IPS-18a (cell line): ENCODE measurements around the gene TMED9.
"Not testable (repeated sequence)": the region's sequence is repeated elsewhere in the genome, so short reads cannot be mapped to it uniquely, and the experiment has no call there.

ENCODE experiments used
- H3K27ac ChIP-seq: one replicate; pipeline ENCODE4 v1.5.1; 2013; ENCODE audit warnings: low read length
- H3K27me3 ChIP-seq: one replicate; pipeline ENCODE4 v1.6.1; 2013; ENCODE audit warnings: mild to moderate bottlenecking, low read length; ENCODE audit not compliant: control insufficient read depth, insufficient read depth
- H3K36me3 ChIP-seq: one replicate; pipeline ENCODE4 v1.6.1; 2013; ENCODE audit warnings: low read depth, low read length; ENCODE audit not compliant: control insufficient read depth
- H3K4me1 ChIP-seq: one replicate; pipeline ENCODE4 v1.6.1; 2013; ENCODE audit warnings: low read depth, low read length; ENCODE audit not compliant: control insufficient read depth
- H3K4me3 ChIP-seq: one replicate; pipeline ENCODE4 v1.5.1; 2013; ENCODE audit warnings: low read length
- H3K9ac ChIP-seq: one replicate; pipeline ENCODE4 v1.6.1; 2013; ENCODE audit warnings: mild to moderate bottlenecking, low read length, moderate library complexity
- H3K9me3 ChIP-seq: one replicate; pipeline ENCODE4 v1.6.1; 2013; ENCODE audit warnings: low read depth, low read length; ENCODE audit not compliant: control insufficient read depth

TMED9 gene

GRCh38 chr5:177555228-177555627 lies 36.8 kb upstream of the TMED9 start:
- H3K27me3 ChIP-seq, result no peaks in the 10 kb centered on the region
- H3K27ac ChIP-seq, result no peak overlapping the region
- peaks cover 4% of the 10 kb centered on the region for H3K36me3 ChIP-seq
- H3K9me3 ChIP-seq, result no peaks in the 10 kb centered on the region
- no peak overlapping the region for H3K4me3 ChIP-seq
- H3K9ac ChIP-seq, result peak overlapping the region; percentile 36
- H3K4me1 ChIP-seq, result peaks cover 6% of the 10 kb centered on the region

- Histone ChIP-seq H3K9me3 (no peaks in the 10 kb centered on the region), H3K27me3 (no peaks in the 10 kb centered on the region), H3K4me1 (peaks cover 6% of the 10 kb centered on the region), H3K4me3 (no peak overlapping the region), H3K9ac (no peak overlapping the region), H3K27ac (no peak overlapping the region), H3K36me3 (peaks cover 4% of the 10 kb centered on the region)
Measured at GRCh38 chr5:177555665-177556064, 36.3 kb upstream of the TMED9 start.

GRCh38 chr5:177557041-177557647 lies 34.9 kb upstream of the TMED9 start:
- no peak overlapping the region for H3K9ac ChIP-seq

GRCh38 chr5:177557796-177558195 lies 34.2 kb upstream of the TMED9 start:
- Histone ChIP-seq H3K9ac (no peak overlapping the region), H3K4me1 (peaks cover 5% of the 10 kb centered on the region), H3K9me3 (no peaks in the 10 kb centered on the region), H3K36me3 (no peaks in the 10 kb centered on the region), H3K27ac (no peak overlapping the region), H3K4me3 (no peak overlapping the region), H3K27me3 (no peaks in the 10 kb centered on the region)

More at GRCh38 chr5:177557041-177557647, 34.9 kb upstream of the TMED9 start:
- Histone ChIP-seq H3K4me3 (no peak overlapping the region), H3K4me1 (peaks cover 6% of the 10 kb centered on the region), H3K36me3 (peaks cover 4% of the 10 kb centered on the region), H3K27me3 (no peaks in the 10 kb centered on the region), H3K9me3 (no peaks in the 10 kb centered on the region), H3K27ac (no peak overlapping the region)

- H3K9me3 ChIP-seq, H3K4me3 ChIP-seq, H3K27ac ChIP-seq, H3K4me1 ChIP-seq, H3K27me3 ChIP-seq, H3K36me3 ChIP-seq, H3K9ac ChIP-seq: not testable (repeated sequence)
Measured at GRCh38 chr5:177559446-177559941, 32.5 kb upstream of the TMED9 start.

GRCh38 chr5:177565046-177565445 lies 27.0 kb upstream of the TMED9 start:
- no peaks in the 10 kb centered on the region for H3K27me3 ChIP-seq
- H3K9me3 ChIP-seq, result no peaks in the 10 kb centered on the region
- no peak overlapping the region for H3K27ac ChIP-seq
- no peak overlapping the region for H3K9ac ChIP-seq
- no peaks in the 10 kb centered on the region for H3K36me3 ChIP-seq
- H3K4me1 ChIP-seq, result no peaks in the 10 kb centered on the region
- no peak overlapping the region for H3K4me3 ChIP-seq

- no peaks in the 10 kb centered on the region for H3K36me3 ChIP-seq
- no peak overlapping the region for H3K4me3 ChIP-seq
- no peaks in the 10 kb centered on the region for H3K4me1 ChIP-seq
- H3K27ac ChIP-seq, result no peak overlapping the region
- H3K9ac ChIP-seq, result no peak overlapping the region
- no peaks in the 10 kb centered on the region for H3K9me3 ChIP-seq
- no peaks in the 10 kb centered on the region for H3K27me3 ChIP-seq
Measured at GRCh38 chr5:177568326-177568725, 23.7 kb upstream of the TMED9 start.

GRCh38 chr5:177569894-177570293 lies 22.1 kb upstream of the TMED9 start:
- H3K27ac ChIP-seq, result no peak overlapping the region
- H3K9ac ChIP-seq, result no peak overlapping the region
- H3K4me1 ChIP-seq, result no peaks in the 10 kb centered on the region
- no peak overlapping the region for H3K4me3 ChIP-seq
- H3K9me3 ChIP-seq, result no peaks in the 10 kb centered on the region
- no peaks in the 10 kb centered on the region for H3K27me3 ChIP-seq
- no peaks in the 10 kb centered on the region for H3K36me3 ChIP-seq

- H3K4me3 ChIP-seq, result no peak overlapping the region
- no peaks in the 10 kb centered on the region for H3K9me3 ChIP-seq
- no peaks in the 10 kb centered on the region for H3K4me1 ChIP-seq
- H3K36me3 ChIP-seq, result no peaks in the 10 kb centered on the region
- no peaks in the 10 kb centered on the region for H3K27me3 ChIP-seq
- H3K27ac ChIP-seq, result no peak overlapping the region
- no peak overlapping the region for H3K9ac ChIP-seq
Measured at GRCh38 chr5:177575488-177575887, 16.5 kb upstream of the TMED9 start.

GRCh38 chr5:177576169-177576568 lies 15.8 kb upstream of the TMED9 start:
- Histone ChIP-seq H3K27ac (no peak overlapping the region), H3K4me1 (no peaks in the 10 kb centered on the region), H3K9me3 (no peaks in the 10 kb centered on the region), H3K27me3 (no peaks in the 10 kb centered on the region), H3K9ac (no peak overlapping the region), H3K4me3 (no peak overlapping the region), H3K36me3 (no peaks in the 10 kb centered on the region)

- no peaks in the 10 kb centered on the region for H3K9me3 ChIP-seq
- no peak overlapping the region for H3K27ac ChIP-seq
- H3K36me3 ChIP-seq, result no peaks in the 10 kb centered on the region
- no peaks in the 10 kb centered on the region for H3K4me1 ChIP-seq
- H3K4me3 ChIP-seq, result no peak overlapping the region
- no peak overlapping the region for H3K9ac ChIP-seq
- no peaks in the 10 kb centered on the region for H3K27me3 ChIP-seq
Measured at GRCh38 chr5:177578316-177578715, 13.7 kb upstream of the TMED9 start.

GRCh38 chr5:177588413-177588909 lies 3.5 kb upstream of the TMED9 start:
- no peak overlapping the region for H3K4me3 ChIP-seq
- no peak overlapping the region for H3K9ac ChIP-seq
- H3K27ac ChIP-seq, result no peak overlapping the region
- peaks cover 1% of the 10 kb centered on the region for H3K36me3 ChIP-seq
- no peaks in the 10 kb centered on the region for H3K4me1 ChIP-seq
- peaks cover 39% of the 10 kb centered on the region for H3K27me3 ChIP-seq
- no peaks in the 10 kb centered on the region for H3K9me3 ChIP-seq
